ENCODE results near the gene ADAMTSL4. TPM values are rescaled to one million over a fixed set of nuclear protein-coding genes. Genes with fewer than 3 reads are reported as not detected.
"Not testable (repeated sequence)": the region's sequence is repeated elsewhere in the genome, so short reads cannot be mapped to it uniquely, and the experiment has no call there.

ADAMTSL4 gene
- polyA plus RNA-seq, 1 of the 3 experiments (the other 2 are of a cell fraction), result 3.4 TPM

DNA sequence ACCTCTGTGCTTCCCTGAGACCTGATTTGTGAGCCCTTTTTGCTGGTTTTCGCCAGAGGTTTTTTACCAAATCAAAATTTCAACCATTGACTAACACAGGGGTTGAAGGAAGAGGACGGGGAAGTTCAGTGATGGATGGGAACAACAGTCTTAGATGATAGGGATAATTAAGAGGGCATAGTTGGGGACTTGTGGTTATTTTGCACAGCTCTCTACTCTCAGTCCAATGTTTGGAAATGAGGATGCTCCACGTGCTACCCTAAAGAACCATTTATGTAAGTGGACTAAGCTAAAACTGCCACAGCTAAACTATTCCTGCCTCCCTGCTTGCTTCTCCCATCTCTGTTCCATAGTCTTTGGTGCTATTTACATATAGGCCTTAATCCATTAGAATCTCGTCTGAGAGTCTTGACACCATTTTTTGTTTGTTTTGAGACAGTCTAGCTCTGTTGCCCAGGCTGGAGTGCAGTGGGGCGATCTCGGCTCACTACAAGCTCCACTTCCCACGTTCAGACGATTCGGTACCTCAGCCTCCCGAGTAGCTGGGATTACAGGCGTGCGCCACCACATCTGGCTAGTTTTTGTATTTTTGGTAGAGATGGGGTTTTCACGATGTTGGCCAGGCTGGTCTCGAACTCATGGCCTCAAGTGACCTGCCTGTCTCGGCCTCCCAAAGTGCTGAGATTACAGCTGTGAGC lies 30.9 kb downstream of the ADAMTSL4 start:
- H3K4me3 ChIP-seq (ENCODE audit: low read depth in 2 of 2, low read length in 1 of 2), result peak overlapping the region; percentile 52 to 61
- H3F3A ChIP-seq (replicated peaks; ENCODE audit: insufficient read depth), result peaks cover 44% of the 10 kb centered on the region
- peaks cover 68% of the 10 kb centered on the region for H3K79me2 ChIP-seq (ENCODE audit: insufficient read depth)
- H3K27me3 ChIP-seq (ENCODE audit: insufficient read depth), result no peaks in the 10 kb centered on the region
- TF ChIP-seq EP300 (IDR thresholded peaks at IDR 0.05; ENCODE audit: borderline replicate concordance in 1 of 2, low read depth in 1 of 2, low read length in 1 of 2) (no peak), RCOR1 (IDR thresholded peaks at IDR 0.05; ENCODE audit: low read length) (no peak), RFX5 (IDR thresholded peaks at IDR 0.05; ENCODE audit: low read length) (no peak), RAD21 (IDR thresholded peaks at IDR 0.05; ENCODE audit: low read length) (no peak), FOXJ3 (CRISPR knock-in tag; IDR thresholded peaks at IDR 0.05) (no peak), MXI1 (IDR thresholded peaks at IDR 0.05; ENCODE audit: low read depth, low read length) (no peak), TEAD4 (IDR thresholded peaks at IDR 0.05; ENCODE audit: borderline replicate concordance, insufficient read depth) (no peak), EZH2phosphoT487 (IDR thresholded peaks at IDR 0.05; ENCODE audit: borderline replicate concordance, low read depth) (no peak), TCF12 (IDR thresholded peaks at IDR 0.05) (no peak), SMC3 (IDR thresholded peaks at IDR 0.05; ENCODE audit: low read depth, low read length) (no peak), TAF1 (IDR thresholded peaks at IDR 0.05; ENCODE audit: borderline replicate concordance, low read depth, low read length) (no peak), FOXM1 (IDR thresholded peaks at IDR 0.05; ENCODE audit: low read depth) (no peak)
- TF ChIP-seq, protein P1, sequence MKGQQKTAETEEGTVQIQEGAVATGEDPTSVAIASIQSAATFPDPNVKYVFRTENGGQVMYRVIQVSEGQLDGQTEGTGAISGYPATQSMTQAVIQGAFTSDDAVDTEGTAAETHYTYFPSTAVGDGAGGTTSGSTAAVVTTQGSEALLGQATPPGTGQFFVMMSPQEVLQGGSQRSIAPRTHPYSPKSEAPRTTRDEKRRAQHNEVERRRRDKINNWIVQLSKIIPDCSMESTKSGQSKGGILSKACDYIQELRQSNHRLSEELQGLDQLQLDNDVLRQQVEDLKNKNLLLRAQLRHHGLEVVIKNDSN (IDR thresholded peaks at IDR 0.05; ENCODE audit: borderline replicate concordance, low read depth), result no peak
- TF ChIP-seq, protein P2, sequence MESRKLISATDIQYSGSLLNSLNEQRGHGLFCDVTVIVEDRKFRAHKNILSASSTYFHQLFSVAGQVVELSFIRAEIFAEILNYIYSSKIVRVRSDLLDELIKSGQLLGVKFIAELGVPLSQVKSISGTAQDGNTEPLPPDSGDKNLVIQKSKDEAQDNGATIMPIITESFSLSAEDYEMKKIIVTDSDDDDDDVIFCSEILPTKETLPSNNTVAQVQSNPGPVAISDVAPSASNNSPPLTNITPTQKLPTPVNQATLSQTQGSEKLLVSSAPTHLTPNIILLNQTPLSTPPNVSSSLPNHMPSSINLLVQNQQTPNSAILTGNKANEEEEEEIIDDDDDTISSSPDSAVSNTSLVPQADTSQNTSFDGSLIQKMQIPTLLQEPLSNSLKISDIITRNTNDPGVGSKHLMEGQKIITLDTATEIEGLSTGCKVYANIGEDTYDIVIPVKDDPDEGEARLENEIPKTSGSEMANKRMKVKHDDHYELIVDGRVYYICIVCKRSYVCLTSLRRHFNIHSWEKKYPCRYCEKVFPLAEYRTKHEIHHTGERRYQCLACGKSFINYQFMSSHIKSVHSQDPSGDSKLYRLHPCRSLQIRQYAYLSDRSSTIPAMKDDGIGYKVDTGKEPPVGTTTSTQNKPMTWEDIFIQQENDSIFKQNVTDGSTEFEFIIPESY (IDR thresholded peaks at IDR 0.05; ENCODE audit: borderline replicate concordance, low read depth), result no peak
- TF ChIP-seq, protein P3, sequence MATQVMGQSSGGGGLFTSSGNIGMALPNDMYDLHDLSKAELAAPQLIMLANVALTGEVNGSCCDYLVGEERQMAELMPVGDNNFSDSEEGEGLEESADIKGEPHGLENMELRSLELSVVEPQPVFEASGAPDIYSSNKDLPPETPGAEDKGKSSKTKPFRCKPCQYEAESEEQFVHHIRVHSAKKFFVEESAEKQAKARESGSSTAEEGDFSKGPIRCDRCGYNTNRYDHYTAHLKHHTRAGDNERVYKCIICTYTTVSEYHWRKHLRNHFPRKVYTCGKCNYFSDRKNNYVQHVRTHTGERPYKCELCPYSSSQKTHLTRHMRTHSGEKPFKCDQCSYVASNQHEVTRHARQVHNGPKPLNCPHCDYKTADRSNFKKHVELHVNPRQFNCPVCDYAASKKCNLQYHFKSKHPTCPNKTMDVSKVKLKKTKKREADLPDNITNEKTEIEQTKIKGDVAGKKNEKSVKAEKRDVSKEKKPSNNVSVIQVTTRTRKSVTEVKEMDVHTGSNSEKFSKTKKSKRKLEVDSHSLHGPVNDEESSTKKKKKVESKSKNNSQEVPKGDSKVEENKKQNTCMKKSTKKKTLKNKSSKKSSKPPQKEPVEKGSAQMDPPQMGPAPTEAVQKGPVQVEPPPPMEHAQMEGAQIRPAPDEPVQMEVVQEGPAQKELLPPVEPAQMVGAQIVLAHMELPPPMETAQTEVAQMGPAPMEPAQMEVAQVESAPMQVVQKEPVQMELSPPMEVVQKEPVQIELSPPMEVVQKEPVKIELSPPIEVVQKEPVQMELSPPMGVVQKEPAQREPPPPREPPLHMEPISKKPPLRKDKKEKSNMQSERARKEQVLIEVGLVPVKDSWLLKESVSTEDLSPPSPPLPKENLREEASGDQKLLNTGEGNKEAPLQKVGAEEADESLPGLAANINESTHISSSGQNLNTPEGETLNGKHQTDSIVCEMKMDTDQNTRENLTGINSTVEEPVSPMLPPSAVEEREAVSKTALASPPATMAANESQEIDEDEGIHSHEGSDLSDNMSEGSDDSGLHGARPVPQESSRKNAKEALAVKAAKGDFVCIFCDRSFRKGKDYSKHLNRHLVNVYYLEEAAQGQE (IDR thresholded peaks at IDR 0.05; ENCODE audit: low read depth, low read length), result no peak
- TF ChIP-seq, protein P4, sequence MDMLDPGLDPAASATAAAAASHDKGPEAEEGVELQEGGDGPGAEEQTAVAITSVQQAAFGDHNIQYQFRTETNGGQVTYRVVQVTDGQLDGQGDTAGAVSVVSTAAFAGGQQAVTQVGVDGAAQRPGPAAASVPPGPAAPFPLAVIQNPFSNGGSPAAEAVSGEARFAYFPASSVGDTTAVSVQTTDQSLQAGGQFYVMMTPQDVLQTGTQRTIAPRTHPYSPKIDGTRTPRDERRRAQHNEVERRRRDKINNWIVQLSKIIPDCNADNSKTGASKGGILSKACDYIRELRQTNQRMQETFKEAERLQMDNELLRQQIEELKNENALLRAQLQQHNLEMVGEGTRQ (IDR thresholded peaks at IDR 0.05; ENCODE audit: borderline replicate concordance, low read depth, low read length), result no peak
- peaks cover 33 to 40% of the 10 kb centered on the region in 2 experiments for H3K36me3 ChIP-seq (replicated peaks in 1 of 2; ENCODE audit: control insufficient read depth in 1 of 2, insufficient read depth in 2 of 2, low read length in 1 of 2)
- peaks cover 40% of the 10 kb centered on the region for H4K20me1 ChIP-seq (ENCODE audit: insufficient read depth)
- 78% methylated on average over 15 of the region's 15 CpGs for whole genome bisulfite sequencing (ENCODE audit: low lambda C conversion rate)
- no peaks in the 10 kb centered on the region for H3K9me3 ChIP-seq
- no peak for DNase-seq
- POLR2A ChIA-PET, result interaction anchor here (0.6 to 7.0 kb wide), 16 partner anchors 9 to 491 kb away, joined by 3 to 149 read pairs (median 4); partner anchors contain the start of genes APH1A, ENSA and GOLPH3L
- peaks cover 0 to 22% of the 10 kb centered on the region in 2 experiments; a peak in 2 of 4 replicates for H3K4me1 ChIP-seq (ENCODE audit: control insufficient read depth in 1 of 2, insufficient read depth in 2 of 2, low read depth in 1 of 2, low read length in 1 of 2)
- peak overlapping the region; percentile 97 to 100 for H3K27ac ChIP-seq (ENCODE audit: low read depth in 2 of 2, low read length in 1 of 2)
- peak overlapping the region; percentile 100 for H3K9ac ChIP-seq
- CTCF ChIA-PET, result interaction anchor here (0.9 to 13.4 kb wide), 5 partner anchors 9 to 64 kb away, joined by 3 to 142 read pairs (median 3); partner anchors contain the start of gene FALEC
- no peak overlapping the region for H2AFZ ChIP-seq (ENCODE audit: low read depth)
- H3K4me2 ChIP-seq, result peak overlapping the region; percentile 71
- no peaks in the 10 kb centered on the region for H3K9me2 ChIP-seq

DNA sequence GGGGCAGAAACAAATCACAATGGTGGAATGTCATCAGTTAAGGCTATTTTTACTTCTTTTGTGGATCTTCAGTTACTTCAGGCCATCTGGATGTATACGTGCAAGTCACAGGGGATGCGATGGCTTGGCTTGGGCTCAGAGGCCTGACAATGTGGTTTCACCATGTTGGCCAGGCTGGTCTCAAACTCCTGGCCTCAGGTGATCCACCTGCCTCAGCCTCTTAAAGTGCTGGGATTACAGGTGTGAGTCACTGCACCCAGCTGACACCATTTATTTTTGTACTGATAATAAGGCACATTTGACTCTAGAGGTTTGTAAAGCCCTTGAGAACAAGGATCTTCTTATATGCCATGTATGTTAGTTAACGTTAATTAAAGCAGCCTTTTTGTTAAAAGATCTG lies 31.8 kb downstream of the ADAMTSL4 start:
- DNase-seq; H3K9ac ChIP-seq; H3K9me3 ChIP-seq; H3K27me3 ChIP-seq (ENCODE audit: insufficient read depth); H3K27ac ChIP-seq (ENCODE audit: low read depth in 2 of 2, low read length in 1 of 2); H3K9me2 ChIP-seq; H3K4me3 ChIP-seq (ENCODE audit: low read depth in 2 of 2, low read length in 1 of 2); H2AFZ ChIP-seq (ENCODE audit: low read depth); H3K4me2 ChIP-seq: not testable (repeated sequence)
- POLR2A ChIA-PET, result interaction anchor here (1.6 to 7.0 kb wide), 2 partner anchors 16 to 48 kb away, joined by 14 to 149 read pairs; partner anchors contain the start of gene ENSA
- peaks cover 59% of the 10 kb centered on the region for H3K79me2 ChIP-seq (ENCODE audit: insufficient read depth)
- peaks cover 0 to 16% of the 10 kb centered on the region in 2 experiments; a peak in 2 of 4 replicates for H3K4me1 ChIP-seq (ENCODE audit: control insufficient read depth in 1 of 2, insufficient read depth in 2 of 2, low read depth in 1 of 2, low read length in 1 of 2)
- peaks cover 37% of the 10 kb centered on the region for H3F3A ChIP-seq (replicated peaks; ENCODE audit: insufficient read depth)
- WGBS (ENCODE audit: low lambda C conversion rate), result 98% methylated on average over 1 of the region's 3 CpGs
- H4K20me1 ChIP-seq (ENCODE audit: insufficient read depth), result peaks cover 31% of the 10 kb centered on the region
- CTCF ChIA-PET, result interaction anchor here (1.0 to 13.4 kb wide), 2 partner anchors 19 to 40 kb away, joined by 3 to 142 read pairs; no protein-coding TSS in a partner anchor
- H3K36me3 ChIP-seq (replicated peaks in 1 of 2; ENCODE audit: control insufficient read depth in 1 of 2, insufficient read depth in 2 of 2, low read length in 1 of 2), result peaks cover 25 to 31% of the 10 kb centered on the region in 2 experiments

Data from SK-N-SH (cell line).